Subcutaneous adipose tissue (tissue), 4 donors: ENCODE measurements around the gene PRR33. TPM values are rescaled to one million over a fixed set of nuclear protein-coding genes. Genes with fewer than 3 reads are reported as not detected.

Experiments
- CTCF ChIP-seq: fragments of 450-650 bp; IDR thresholded peaks from one replicate; pipeline ENCODE4 v1.5.1; 2016; ENCODE audit warnings: low read depth, mild to moderate bottlenecking, control low read depth, antibody characterized with exemption, moderate library complexity
- total RNA-seq, 4 donors: library from RNA; depleted of rRNA; stranded (reverse); fragments of >200 nt; gene quantifications; one replicate each; pipeline ENCODE4 v1.1.0, GENCODE V29; 2016

PRR33 gene
- total RNA-seq, 4 donors from 2014 or later, result not detected

DNA sequence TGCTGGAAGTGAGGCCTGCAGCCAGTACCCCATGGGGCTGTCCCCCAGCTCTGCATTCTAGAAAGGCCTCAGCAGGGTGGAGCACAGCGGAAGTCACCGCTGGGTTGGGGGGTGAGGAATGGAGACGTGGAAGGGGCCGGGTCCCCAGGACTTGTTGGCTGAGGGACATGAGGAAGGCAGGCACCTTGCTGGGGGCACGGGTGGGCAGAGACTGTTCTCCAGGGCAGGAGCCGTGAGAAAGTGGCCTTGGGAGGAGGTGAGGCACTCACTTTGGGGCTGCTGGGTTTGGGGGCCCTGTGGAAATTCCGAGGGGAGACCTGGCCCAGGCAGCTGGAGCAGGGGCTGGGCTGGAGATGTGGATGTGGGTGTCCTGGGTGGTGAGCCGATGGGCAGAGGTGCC is 47.9 kb downstream of the PRR33 start:
- no peak for TF ChIP-seq CTCF

DNA sequence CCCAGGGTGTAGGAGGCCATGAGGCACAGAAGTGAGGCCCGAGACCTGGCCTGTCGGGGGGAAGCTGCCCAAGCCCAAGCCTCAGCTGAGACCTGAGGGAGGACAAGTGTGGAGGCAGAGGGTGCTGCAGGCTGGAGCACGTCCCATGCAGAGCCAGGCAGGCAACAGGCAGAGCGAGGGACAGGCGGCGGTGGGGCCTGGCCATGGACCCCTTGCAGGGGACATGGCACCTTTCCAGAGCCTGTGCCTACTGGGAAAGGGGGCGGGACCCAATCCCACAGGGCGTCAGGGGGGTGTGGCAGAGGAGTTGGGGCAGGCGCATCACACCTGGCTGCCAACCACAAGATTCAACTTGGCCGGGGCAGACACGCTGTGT is 48.6 kb downstream of the PRR33 start:
- TF ChIP-seq CTCF, result no peak

GRCh38 chr11:1842149-1843097 is 49.3 kb downstream of the PRR33 start:
- TF ChIP-seq CTCF, result no peak

GRCh38 chr11:1841511-1842148 is 50.1 kb downstream of the PRR33 start:
- TF ChIP-seq CTCF, result no peak

DNA sequence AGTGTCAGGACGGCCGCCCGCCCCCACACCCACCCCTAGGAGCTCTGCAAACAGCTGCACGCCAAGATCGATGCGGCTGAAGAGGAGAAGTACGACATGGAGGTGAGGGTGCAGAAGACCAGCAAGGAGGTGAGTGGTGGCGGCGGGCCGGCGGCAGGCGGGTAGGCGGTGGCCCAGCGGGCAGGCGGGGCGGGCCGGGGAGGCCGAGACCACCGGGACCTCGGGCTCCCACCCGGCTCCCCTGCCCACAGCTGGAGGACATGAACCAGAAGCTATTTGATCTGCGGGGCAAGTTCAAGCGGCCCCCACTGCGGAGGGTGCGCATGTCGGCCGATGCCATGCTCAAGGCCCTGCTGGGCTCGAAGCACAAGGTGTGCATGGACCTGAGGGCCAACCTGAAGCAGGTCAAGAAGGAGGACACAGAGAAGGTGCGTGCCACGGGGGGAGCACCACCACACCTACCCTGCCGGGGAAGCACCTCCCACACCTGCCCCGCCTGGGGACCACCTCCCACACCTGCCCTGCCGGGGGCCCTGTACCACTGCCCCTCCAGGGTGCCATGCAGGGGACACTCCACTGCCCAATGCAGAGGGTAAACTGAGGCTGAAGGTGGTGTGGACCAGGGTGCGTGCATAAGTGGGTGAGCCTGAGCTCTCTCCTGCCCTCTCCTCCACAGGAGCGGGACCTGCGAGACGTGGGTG is 50.8 kb downstream of the PRR33 start:
- TF ChIP-seq CTCF, result no peak

DNA sequence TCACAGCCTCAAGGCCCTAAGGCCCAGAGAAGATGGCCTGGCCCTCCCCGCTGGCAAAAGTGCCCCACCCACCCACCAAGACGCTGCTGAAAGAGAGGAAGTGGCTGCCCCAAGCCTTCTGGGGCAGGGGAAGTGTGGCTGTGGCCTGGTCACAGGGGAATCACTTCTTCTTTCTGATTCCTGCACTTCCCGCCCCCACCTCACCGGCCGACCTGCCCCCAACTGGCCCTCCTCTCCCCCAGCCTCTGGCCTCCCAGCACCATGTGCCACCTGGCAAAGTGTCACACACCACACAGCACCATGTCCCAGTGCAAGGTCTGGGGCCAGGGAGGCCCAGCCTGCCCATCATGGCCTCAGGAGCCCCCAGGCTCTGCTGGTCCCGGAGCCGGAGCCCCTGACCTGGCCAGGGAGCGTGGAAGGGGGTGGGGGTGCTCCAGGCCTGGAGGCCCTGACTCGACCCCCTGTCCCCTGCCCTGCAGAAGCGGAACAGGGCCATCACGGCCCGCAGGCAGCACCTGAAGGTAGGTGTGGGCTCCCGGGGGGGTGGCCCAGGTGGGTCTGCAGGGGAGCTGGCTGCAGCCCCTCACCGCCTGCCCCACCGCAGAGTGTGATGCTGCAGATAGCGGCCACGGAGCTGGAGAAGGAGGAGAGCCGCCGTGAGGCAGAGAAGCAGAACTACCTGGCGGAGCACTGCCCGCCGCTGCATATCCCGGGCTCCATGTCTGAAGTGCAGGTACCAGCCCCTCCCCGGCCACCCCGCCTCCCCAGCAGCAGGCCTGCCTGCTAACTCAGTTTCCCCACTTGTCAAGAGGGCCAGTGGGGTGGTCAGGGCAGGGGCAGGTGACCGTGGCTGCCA is 51.5 kb downstream of the PRR33 start:
- TF ChIP-seq CTCF, result no peak
